Posterior vena cava (tissue), 2 donors: Measurements from ENCODE around the gene DUOX1. TPM values are rescaled to one million over a fixed set of nuclear protein-coding genes. Genes with fewer than 3 reads are reported as not detected.
"Not testable (repeated sequence)": the region's sequence is repeated elsewhere in the genome, so short reads cannot be mapped to it uniquely, and the experiment has no call there.

Source experiments
- DNase-seq: peaks from one replicate; pipeline ENCODE4 v3.0.0-alpha.2; 2020; ENCODE audit warnings: low spot score
- intact Hi-C, 2 donors: fragments of 100-400 bp; cut with DNase I; formaldehyde crosslinking; loops; one replicate each; pipeline versions ENCODE4 v1.14.1 to v1.14.2; 2022 to 2023
- long read RNA-seq, 2 donors: library from polyadenylated mRNA; unstranded; transcript quantifications; one replicate each; pipeline ENCODE4 v2.0.0, GENCODE V29; 2020 to 2021
- total RNA-seq, 2 donors: library from RNA; stranded (reverse); fragmentation: NEBNext Ultra II Directional; extraction: Animal tissue kit (Norgen Biotek cat#: 25700); gene quantifications; one replicate each; pipeline ENCODE4 v1.2.1, GENCODE V29; 2021
- donor health status: DM: yes; HTN: yes; CAD: no.
- donor health status: DM: yes; HTN: yes; CAD: no.

The DUOX1 gene
- 1 to 10 TPM in 1 of 2 donors, under 1 TPM in 1; 0.62 to 4.4 TPM for total RNA-seq
- long read RNA-seq, donor 1, partial matches to known transcripts = 0 of 13 reads
- long read RNA-seq, donor 1, other reads (novel, unspliced or antisense) = 13 of 13 reads
- long read RNA-seq, donor 2, partial matches to known transcripts = 0 of 10 reads
- long read RNA-seq, donor 2, other reads (novel, unspliced or antisense) = 10 of 10 reads

- intact Hi-C loops = no loop called here
- peak; percentile 87 for DNase-seq
These were observed at the start of gene DUOX1, which contains the start of gene DUOXA1 for GRCh38 chr15:45129651-45130129. TSS of gene DUOX1 (plus strand) at chr15:45129994. CDS start at chr15:45131967, 1,973 bp downstream. TSS of gene DUOXA1 (minus strand) at chr15:45129879. CDS start at chr15:45123014, 6,865 bp downstream.

GRCh38 chr15:45080593-45080992 lies 49.2 kb upstream of the DUOX1 start:
- intact Hi-C loops, DNase-seq: not testable (repeated sequence)

- DNase-seq, intact Hi-C loops: not testable (repeated sequence)
These were observed 47.4 kb upstream of the DUOX1 start for GRCh38 chr15:45082412-45082811.

- intact Hi-C loops = no loop called here
- DNase-seq = no peak
These were observed 46.6 kb upstream of the DUOX1 start for GRCh38 chr15:45083223-45083622.

GRCh38 chr15:45084163-45084562 lies 45.6 kb upstream of the DUOX1 start:
- intact Hi-C loops = no loop called here
- DNase-seq = no peak

GRCh38 chr15:45087513-45087912 lies 42.3 kb upstream of the DUOX1 start:
- DNase-seq = no peak

GRCh38 chr15:45088801-45089711 lies 40.7 kb upstream of the DUOX1 start:
- no peak for DNase-seq
- intact Hi-C loops = no loop called here

More at GRCh38 chr15:45087513-45087912, 42.3 kb upstream of the DUOX1 start:
- intact Hi-C loops = no loop called here

GRCh38 chr15:45089712-45090373 lies 40.0 kb upstream of the DUOX1 start:
- intact Hi-C loops = no loop called here
- no peak for DNase-seq

GRCh38 chr15:45091161-45091560 lies 38.6 kb upstream of the DUOX1 start:
- no peak for DNase-seq
- intact Hi-C loops = no loop called here

GRCh38 chr15:45091576-45091975 lies 38.2 kb upstream of the DUOX1 start:
- DNase-seq = no peak
- intact Hi-C loops = no loop called here

GRCh38 chr15:45093013-45093412 lies 36.8 kb upstream of the DUOX1 start:
- intact Hi-C loops = no loop called here
- no peak for DNase-seq

- DNase-seq = peak; percentile 62
These were observed 36.0 kb upstream of the DUOX1 start for GRCh38 chr15:45093622-45094357.

GRCh38 chr15:45094358-45094730 lies 35.5 kb upstream of the DUOX1 start:
- intact Hi-C loops = no loop called here
- DNase-seq = peak; percentile 59

More at GRCh38 chr15:45093622-45094357, 36.0 kb upstream of the DUOX1 start:
- intact Hi-C loops = no loop called here

- peak; percentile 53 for DNase-seq
- intact Hi-C loops = no loop called here
These were observed 34.1 kb upstream of the DUOX1 start for GRCh38 chr15:45095661-45096060.

GRCh38 chr15:45097466-45097865 lies 32.3 kb upstream of the DUOX1 start:
- peak; percentile 70 for DNase-seq
- intact Hi-C loops = no loop called here

GRCh38 chr15:45099549-45100165 lies 30.1 kb upstream of the DUOX1 start:
- DNase-seq = peak; percentile 78

GRCh38 chr15:45100884-45101625 lies 28.7 kb upstream of the DUOX1 start:
- intact Hi-C loops = no loop called here

More at GRCh38 chr15:45099549-45100165, 30.1 kb upstream of the DUOX1 start:
- intact Hi-C loops = no loop called here

GRCh38 chr15:45101749-45102148 lies 28.0 kb upstream of the DUOX1 start:
- intact Hi-C loops = no loop called here

More at GRCh38 chr15:45100884-45101625, 28.7 kb upstream of the DUOX1 start:
- peak; percentile 44 for DNase-seq

More at GRCh38 chr15:45101749-45102148, 28.0 kb upstream of the DUOX1 start:
- peak; percentile 71 for DNase-seq
